GM11168 (cell line): ENCODE data around the gene ATP1A3.

Experiments
- in situ Hi-C: fragments of 300-500 bp; cut with MboI; formaldehyde crosslinking; loops from one replicate; pipeline ENCODE4 v1.12.0; 2022; ENCODE audit warnings: low sequenced_read_pairs; ENCODE audit not compliant: unreplicated experiment

The ATP1A3 gene

DNA sequence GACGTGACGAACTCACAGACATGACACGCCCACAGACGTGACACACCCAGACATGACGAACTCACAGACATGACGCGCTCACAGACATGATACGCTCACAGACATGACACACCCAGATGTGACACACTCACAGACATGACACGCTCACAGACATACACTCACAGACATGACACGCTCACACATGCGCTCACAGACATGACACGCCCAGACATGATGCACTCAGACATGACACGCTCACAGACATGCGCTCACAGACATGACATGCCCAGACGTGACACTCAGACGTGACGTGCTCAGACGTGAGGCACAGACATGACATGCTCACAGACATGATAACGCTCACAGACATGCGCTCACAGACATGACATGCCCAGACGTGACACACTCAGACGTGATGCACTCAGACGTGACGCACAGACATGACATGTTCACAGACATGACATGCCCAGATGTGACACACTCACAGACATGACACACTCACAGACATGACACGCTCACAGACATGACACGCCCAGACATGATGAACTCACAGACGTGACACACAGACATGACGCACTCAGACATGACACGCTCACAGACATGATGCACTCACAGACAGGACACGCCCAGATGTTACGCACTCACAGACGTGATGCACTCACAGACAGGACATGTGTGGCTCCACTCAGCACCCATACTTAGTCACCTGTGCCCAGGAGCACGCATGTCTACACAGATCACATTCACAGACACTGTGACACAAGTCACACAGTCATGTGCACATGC is 73.9 kb downstream of the ATP1A3 start:
- in situ Hi-C loops: no loop called here

DNA sequence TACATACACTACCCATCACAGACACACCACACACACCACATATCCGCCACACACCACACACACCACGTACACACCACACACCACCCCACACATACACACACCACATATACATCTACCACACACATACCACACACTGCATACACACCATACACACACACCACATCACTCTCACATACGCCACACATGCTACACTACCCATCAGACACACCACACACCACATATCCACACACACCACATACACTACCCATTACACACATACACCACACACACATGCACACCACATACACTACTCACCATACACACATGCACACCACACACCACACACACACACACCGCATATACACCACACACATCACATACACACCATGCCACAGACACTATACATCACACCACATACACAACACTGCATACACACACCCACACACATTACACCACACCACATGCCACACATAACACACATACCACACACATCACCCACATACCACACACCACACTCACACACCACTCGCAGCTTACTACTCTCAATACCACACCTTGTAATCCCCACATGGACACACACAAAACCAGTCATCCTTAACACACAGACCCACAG is 75.3 kb downstream of the ATP1A3 start:
- in situ Hi-C loops: no loop called here

GRCh38 chr19:41918095-41918494 is 75.9 kb downstream of the ATP1A3 start:
- in situ Hi-C loops: no loop called here

DNA sequence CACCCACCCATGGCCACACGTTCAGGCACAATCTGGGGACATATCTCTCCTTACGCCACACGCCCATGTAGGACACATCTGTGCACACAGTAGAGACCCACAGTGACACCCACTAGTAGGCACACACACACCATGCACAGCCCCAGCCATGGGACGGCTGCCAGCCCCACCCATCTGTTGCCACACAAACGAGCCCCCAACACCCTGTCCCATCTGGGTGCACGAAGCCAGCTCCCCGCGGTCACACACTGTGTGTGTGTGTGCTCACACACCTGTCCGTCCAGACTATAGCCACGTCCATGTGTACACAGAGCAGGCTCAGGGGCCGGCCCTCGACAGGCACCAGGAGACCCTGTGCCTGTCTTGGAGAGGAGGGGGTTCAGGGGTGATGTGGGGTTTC is 76.4 kb downstream of the ATP1A3 start:
- in situ Hi-C loops: no loop called here
